HG03460 (cell line): ENCODE data around the gene NXF1.
"Not testable (repeated sequence)": the region's sequence is repeated elsewhere in the genome, so short reads cannot be mapped to it uniquely, and the experiment has no call there.

Experiments
- ATAC-seq: cut with Tn5 transposase; IDR thresholded peaks from one replicate; pipeline ENCODE4 v1.9.1; 2021; ENCODE audit not compliant: unreplicated experiment

Gene NXF1

DNA sequence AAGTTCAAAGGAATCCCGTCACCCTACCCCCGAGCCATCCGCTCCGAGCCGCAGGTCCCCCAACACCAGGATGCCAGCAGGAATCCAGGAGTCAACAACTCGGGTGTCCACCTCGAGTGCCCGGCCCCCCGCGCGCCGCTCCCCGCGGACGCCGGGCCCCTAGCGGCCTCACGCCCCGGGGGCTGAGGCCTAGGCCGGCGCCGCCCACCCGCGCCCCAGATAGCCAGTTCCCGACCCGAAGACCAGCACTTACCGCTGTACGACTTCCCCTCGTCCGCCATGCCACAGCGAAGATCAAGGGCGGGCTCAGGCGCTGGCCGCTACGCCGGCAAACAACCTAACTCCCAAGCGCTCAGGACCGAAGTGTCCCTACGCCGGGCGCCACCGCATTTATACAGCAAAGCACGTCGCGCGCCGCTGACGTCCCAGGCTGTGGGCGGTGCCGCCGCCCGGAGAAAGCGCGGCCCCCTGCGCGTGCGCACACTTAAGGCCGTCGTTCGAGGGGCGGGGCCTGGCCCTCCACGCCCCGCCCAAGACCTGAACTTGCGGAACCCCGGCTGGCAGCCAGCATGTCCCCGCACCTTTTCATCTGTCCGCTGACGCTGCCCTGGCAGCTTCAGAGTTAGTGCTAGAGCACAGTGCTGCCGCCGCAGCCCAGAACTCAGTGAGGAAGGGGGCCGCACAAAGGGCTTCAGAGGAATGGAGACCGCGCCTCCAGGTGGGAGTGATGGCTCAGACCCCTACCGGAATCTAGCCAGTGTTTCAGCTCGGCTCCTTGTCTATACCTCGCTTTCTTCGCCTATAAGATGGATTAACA is at the start of gene NXF1:
Gene NXF1 (minus strand): TSS at position 365 of the 817 bp plus-strand sequence. CDS start 84 bp downstream, at position 281.
- peak; percentile 80 for ATAC-seq

DNA sequence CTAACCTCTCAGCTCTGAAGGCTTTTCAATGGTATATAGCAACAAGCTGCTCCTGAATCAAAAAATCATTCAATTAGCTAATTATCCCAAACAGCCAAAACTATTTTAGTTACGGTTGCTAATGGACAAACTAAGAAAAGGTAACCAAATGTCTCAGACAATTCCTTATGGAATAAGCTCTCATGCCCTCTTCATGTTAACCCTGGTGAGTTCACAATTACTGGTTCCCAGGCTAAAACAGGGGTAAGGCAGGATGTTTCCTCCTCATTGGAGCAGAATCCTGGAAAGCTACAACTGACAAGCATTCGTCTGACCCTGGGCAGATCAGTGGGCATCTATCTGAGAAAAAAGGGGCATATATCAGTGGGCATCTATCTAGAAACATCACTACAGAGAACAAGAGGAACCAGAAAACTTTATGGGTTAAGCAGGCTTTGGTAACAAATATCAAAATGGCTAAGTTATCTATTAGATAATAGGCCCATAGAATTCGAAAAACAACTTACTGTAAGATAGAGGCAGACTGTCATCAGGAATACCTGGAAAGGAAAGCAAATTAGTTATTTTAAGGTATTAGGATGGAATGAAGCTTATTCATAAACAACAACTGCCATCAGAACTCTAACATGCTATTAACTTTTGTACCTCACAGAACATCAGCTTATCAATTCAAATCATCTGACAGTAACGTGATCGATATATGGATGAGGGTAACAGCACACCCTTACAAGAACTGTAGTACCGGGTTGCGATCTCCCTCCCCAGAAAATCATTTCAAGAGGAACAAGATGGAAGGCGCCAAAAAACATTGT is 49.0 kb upstream of the NXF1 start:
- ATAC-seq: no peak

DNA sequence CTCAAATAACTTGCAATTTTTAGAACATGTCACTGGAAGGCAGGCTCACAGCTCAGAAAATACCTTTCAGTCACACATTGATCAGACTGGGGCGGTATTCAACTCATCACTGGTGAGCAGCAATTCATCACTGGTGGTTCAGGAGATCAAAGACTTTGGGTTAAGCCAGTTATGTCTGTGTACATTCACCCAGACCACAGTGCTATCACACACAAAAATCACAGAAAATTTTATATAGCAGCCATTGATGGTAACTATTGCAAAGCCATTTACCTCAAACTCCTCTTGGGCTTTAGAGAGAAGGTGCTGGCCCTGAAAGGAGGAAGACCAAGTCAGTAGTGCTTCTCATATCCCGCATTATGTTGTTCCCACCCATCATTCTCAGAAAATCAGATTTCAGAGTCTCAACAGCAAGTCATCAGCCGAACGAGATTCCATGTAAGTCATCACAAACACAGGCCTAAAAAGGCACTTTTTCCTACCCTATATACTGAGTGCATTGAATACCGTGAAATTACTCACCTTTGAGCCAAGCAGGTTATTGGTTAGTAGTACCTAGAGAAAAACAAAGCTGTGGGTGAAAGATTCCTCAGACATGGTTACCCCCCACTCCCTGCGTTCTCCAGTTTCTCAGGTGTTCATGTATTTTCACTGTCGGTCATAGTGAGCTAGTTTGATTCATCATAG is 48.2 kb upstream of the NXF1 start:
- ATAC-seq: no peak

DNA sequence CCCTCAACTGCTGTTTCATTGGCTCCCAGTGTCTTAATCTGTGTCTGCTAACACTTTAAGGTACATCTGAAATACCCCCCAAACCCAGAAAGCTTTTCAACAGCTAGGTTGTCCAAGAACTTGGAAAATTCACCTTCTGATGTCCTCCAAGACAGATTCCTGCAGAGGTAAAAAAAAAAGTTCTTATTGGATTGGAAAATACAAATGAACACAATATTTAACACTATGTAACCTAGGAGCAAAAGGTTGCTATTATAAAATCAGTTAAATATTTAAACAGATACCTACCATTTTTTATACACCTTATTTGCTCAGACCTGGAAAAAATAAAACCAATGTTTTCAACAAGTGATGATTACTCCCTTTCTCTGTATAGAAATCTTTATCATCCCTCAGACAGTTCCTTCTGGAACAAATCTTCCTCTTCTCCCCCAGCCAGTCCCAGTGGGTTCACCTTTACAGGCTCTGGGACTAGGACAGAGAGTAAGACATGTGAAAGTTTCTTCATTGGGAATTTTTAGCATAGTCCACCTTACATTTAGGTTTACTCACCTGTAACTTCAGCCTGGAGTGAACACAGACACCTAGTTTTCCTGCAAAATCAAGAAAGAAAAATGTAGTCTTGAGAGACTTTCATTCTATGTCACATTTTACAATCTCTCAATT is 47.4 kb upstream of the NXF1 start:
- ATAC-seq: no peak

DNA sequence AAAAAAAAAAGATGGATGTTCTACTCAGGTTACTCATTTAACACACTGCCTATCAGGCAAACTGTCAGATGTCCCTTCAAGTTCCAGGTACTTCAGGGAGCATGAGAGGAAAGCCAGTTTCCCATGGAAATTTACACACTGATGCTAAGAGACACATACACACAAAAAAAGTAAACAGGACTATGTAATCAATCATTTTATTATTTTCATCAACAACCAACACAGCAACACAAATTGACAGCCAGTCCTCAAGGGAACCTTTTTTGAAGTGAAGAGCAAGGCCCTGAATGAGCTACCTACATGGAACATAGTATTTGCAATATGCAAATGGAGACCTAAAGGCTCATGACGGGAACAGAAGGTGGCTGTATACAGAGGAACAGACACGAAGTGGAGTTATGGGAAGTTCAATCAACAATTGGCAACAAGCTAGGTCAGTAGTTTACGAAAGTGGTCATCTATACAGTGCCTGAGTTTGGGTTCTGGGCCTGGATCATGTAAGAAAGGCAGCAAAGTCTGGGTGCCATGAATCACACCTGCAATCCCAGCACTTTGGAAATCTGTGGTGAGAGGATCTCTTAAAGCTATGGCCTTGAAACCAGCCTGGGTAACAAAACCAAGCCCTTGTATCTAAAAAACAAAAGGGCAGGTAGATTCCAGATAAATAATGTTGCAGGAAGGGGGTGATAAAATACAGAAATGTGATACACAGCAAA is 46.7 kb upstream of the NXF1 start:
- ATAC-seq: no peak

DNA sequence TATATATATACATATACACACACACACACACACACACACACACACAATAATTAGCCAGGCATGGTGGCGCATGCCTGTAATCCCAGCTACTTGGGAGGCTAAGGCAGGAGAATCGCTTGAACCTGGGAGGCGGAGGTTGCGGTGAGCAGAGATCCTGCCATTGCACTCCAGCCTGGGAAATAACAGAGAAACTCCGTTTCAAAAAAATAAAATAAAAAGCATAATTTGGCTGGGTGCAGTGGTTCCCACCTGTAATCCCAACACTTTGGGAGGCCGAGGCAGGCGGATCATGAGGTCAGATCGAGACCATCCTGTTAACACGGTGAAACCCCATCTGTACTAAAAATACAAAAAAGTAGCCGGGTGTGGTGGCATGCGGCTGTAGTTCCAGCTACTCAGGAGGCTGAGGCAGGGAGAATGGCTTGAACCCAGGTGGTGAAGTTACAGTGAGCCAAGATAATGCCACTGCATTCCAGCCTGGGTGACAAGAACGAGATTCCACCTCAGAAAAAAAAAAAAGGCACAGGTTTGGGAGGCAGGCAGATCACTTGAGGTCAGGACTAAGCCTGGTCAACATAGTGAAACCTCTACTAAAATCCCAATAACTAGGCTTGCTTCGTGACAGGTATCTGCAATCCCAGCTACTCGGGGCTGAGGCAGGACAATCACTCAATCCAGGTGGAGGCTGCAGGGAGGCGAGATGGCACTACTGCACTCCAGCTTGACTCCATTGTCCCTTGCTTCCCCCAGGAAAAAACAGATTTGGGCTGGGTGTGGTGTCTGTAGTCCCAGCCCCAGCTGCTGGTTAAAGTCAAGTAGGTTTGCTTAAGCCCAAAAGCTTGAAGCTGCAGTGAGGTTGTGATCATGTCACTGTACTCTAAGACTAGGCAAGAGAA is 45.9 kb upstream of the NXF1 start:
- no peak for ATAC-seq

DNA sequence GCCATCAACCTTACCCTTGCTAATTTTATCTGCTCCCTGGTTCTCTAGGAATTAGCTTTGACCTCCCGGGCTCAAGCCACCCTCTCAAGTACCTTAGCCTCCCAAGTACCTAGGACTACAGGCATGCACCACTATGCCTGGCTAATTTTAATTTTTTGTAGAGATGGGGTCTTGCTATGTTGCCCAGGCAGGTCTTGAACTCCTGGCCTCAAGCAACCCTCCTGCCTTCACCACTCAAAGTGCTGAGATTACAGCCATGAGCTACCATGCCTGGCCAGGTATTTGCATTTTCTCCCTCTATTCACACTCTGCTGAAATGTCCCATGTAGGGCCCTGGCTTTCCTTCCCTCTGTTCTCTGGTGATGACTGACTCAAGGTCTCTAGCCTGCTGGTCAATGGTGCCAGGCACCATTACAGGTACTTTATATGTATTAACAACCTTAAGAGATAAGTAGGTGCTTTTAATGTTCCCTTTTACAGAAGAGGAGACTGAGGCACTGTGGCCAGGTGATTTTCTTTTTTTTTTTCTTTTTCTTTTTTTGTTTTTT is 42.6 kb upstream of the NXF1 start:
- ATAC-seq: no peak

DNA sequence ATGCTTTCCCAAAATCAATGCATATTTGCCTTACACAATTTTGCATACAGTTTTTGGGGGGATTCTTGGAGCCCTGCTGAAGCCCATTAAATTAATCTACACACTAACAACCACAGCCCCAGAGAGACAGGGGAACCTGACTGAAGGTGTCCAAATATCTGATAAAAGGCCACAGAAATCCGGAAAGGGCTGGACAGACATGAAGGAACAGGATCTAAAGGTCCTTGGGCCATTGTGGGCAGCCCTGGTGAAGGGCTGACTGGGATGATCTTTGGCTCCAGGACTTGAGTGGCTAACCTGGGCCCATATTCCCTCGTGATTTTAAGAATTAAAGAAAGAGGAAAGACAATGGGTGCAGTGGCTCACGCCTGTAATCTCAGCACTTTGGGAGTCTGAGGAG is 40.9 kb upstream of the NXF1 start:
- no peak for ATAC-seq

DNA sequence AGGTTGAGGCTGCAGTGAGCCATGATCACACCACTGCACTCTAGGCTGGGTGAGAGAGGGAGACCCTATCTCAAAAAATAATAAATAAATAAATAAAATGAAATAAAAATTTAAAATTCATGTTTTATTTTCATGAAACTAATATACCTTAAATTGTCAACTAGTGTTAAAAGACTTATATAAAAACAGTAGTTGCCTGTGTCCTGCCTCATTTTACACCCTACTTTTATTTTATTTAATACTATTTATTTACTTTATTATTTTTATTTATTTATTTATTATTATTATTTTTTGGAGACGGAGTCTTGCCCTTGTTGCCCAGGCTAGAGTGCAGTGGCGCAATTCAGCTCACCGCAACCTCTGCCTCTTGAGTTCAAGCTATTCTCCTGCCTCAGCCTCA is 38.9 kb upstream of the NXF1 start:
- ATAC-seq: no peak

DNA sequence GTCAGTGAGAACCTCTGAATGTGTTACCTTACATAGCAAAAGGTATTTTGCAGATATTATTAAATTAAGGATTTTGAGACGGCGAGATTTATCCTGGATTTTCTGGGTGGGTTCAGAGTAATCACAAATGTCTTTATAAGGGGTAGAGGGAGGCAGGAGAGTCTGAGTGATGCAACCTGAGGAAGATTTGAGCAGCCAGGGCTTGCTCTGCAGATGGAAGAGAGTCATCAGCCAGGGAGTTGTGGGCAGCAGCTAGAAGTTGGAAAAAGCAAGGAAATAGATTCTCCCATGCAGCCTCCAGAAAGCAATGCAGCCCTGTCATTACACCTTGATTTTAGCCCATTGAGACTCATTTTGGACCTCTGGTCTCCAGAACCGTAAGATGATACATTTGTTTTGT is 38.2 kb upstream of the NXF1 start:
- ATAC-seq: no peak

DNA sequence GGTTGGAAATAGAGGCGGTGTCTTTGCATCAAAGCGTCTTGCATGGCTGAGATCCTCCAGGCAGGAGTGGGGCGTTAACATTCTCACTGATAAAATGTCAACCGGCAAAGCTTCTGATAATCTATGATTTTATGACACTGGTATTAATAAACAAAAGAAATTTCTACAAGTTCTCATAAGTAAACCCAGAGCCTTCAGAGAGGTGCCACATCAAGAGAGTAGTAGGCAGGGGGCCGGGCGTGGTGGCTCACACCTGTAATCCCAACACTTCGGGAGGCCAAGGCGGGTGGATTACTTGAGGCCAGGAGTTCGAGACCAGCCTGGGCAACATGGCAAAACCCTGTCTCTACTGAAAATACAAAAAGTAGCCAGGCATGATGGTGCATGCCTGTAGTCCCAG is 37.7 kb upstream of the NXF1 start:
- not testable (repeated sequence) for ATAC-seq

DNA sequence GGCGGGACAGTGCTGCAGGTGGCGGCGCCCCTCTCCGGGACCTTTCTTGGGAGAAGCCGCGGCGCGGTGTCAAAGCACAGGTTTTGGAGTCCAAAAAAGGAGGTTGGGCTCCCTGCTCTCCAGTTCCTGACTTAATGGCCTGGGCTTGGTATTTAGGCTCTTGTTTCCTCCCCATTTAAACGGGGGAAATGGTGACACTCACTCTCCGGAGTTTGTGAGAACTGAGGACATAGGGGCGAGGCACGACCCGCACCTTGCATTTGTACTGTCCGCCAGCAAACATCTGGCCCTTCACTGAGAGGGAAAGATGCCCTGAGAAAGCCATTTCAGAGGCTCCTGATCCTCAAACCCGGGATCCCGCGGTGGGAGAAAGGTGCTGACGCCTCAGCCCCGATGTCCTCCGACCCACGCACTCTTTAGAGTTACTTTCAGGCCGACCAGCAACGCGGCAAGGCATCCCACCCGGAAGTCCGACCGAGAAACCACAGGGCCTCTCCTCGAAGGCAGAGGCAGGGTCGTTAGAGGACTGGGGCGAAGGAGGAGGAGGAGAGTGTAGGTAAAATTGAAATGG is 37.0 kb upstream of the NXF1 start:
- no peak for ATAC-seq

DNA sequence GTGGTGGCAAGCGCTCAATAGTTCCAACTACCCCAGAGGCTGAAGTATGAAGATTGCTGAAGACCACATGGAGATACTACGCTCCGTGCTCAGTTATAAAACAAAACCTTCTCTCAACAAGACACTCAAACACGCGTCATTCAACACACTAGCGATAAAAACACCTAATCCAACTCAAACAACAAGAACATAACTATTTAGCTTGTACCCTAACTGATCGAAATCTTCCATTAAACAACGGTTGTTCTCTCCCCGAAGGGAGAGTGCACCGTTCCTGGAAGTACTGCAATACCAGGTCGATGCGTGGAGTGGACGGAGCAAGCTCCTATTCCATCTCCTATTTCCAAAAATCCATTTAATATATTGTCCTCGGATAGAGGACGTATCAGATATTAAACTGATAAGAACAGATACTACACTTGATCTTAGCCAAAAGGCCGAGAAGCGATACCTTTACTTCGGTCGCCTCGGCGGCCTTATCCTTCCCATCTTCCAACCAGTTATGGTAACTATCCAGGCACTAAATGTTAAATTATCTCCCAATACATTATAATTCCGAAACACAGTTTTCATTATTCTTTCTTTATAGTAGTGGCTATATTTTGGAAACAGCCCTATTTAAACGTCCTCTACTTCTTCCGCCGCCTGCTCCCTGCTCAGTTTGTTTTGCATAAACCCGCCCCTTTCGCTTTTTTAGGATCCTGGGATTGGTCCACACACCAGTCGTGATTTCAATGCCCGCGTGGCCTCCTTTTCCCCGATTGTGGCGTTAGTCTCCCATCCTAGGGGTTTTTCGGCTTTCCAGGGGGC is 36.3 kb upstream of the NXF1 start:
- peak; percentile 52 for ATAC-seq

DNA sequence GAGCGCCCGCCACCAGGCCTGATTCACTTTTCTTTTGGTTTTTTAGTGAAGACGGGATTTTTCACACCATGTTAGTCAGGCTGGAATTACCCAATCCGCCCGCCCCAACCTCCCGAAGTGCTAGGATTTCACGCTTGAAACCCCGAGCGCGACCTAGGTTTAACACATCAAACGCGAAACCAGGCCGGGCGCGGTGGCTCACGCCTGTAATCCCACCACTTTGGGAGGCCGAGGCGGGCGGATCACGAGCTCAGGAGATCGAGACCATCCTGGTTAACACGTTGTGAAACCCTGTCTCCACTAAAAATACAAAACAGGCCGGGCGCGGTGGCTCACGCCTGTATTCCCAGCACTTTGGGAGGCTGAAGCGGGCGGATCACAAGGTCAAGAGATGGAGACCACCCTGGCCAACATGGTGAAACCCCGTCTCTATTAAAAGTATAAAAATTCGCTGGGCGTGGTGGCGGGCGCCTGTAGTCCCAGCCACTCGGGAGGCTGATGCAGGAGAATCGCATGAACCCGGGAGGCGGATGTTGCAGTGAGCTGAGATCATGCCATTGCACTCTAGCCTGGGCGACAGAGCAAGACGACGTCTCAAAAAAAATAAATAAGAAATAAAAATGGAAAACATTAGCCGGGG is 35.6 kb upstream of the NXF1 start:
- not testable (repeated sequence) for ATAC-seq

DNA sequence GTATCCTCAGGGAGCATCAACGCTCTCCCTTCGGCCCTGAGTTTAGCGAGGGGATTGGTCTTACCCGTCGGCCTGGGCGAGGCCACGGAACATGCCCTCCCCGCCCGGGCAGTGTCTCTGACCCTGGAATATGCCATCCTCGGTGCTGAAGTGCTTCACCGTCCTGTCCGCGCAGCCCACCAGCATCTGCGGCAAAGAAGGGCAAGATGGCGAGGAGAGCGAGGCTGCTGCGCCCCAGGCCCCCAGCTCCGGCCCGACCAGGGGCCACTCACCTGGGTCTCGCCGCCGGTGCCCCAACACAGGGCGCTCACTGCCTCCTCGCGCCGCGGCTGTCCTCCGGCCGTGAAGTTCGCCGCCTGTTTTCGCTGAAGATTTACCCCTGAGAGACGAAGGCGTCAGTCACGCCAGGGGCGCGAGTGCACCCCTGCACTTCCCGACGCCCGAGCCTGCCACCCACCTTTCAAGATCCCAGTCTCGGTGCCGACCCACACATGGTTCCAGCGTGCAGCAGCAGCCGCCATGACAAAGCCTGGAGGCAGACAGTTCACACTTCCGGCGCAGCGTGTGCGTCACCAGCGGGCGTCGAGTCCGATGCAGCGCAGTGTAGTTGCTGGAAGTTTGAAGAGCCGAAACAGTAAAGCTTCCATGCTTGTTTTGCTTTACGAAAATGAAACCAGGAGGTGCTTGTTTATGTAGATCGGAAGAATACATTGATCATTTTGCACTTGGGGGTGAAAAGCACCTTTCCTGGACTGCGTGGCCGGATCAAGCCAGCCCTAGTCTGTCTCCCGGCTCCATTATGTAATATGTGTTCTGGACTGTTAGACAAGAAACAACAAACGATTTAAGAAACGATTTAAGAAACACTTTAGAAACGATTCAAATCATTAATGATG is 34.1 kb upstream of the NXF1 start, which contains the start of gene WDR74:
Gene WDR74 (minus strand): TSS at position 541 of the 896 bp plus-strand sequence. CDS start 20 bp downstream, at position 521.
- peak; percentile 49 for ATAC-seq

DNA sequence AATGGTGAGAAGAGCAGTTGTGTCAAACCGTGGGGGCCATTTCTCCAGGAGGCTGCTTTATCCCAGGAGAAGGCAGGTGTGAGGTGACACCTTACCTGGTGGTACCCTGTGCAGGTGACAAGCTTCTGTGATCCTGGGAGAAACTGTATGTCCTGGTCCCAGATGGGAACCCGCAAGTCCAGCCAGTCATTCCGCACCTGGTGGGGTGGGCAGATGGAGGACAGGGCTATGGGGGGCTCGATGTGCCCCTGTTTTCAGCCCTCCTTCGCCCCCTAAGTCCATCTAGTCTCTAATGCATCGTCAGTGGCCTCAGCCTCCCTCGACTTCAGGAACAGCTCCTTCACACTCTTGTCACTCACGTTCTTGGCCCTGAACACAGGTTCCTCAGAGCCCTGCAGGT is 30.1 kb upstream of the NXF1 start:
- ATAC-seq: no peak
